Panc1 (cell line): ENCODE results near the gene LY9. TPM values are rescaled to one million over a fixed set of nuclear protein-coding genes. Genes with fewer than 3 reads are reported as not detected.

Experiments used
- ATAC-seq: fragments of 200-7000 bp; cut with Tn5 transposase; 2 replicates; pipeline ENCODE4 v1.9.1; 2020; ENCODE audit warnings: mild to moderate bottlenecking, moderate library complexity
- BruUV-seq: library from RNA; stranded (reverse); fragments of 400-500 nt; replicated peaks from 2 replicates; lab custom pipeline; 2021; lab: Mats Ljungman, UMichigan
- CTCF ChIA-PET: fragments of 300-600 bp; sonication (Branson Sonifier 250); formaldehyde crosslinking; loops from one replicate; lab custom pipeline; 2022; ENCODE audit warnings: antibody characterized with exemption; lab: Charles Lee
- POLR2A ChIA-PET: fragments of 300-600 bp; sonication (Branson Sonifier 250); formaldehyde crosslinking; loops from one replicate; lab custom pipeline; 2022; ENCODE audit warnings: antibody characterized with exemption; lab: Charles Lee
- DNase-seq: peaks from one replicate; pipeline ENCODE4 v3.0.0-alpha.2; 2010; ENCODE audit warnings: low read depth, low spot score
- H3K27ac ChIP-seq: 2 replicates; pipeline ENCODE4 v1.5.1; 2011; ENCODE audit warnings: mild to moderate bottlenecking, low read length, inconsistent platforms
- H3K27me3 ChIP-seq: fragments of 200-500 bp; sonication (Bioruptor generic); 2 replicates; pipeline ENCODE4 v1.6.0; 2014; ENCODE audit warnings: low read length, inconsistent platforms; ENCODE audit not compliant: control insufficient read depth, insufficient read depth
- H3K36me3 ChIP-seq: fragments of 200-500 bp; sonication (Bioruptor generic); 2 replicates; pipeline ENCODE4 v1.5.1; 2014; ENCODE audit warnings: inconsistent platforms, mild to moderate bottlenecking, low read length, moderate library complexity; ENCODE audit not compliant: control insufficient read depth, insufficient read depth
- H3K4me1 ChIP-seq: 2 replicates; pipeline ENCODE4 v1.5.1; 2011; ENCODE audit warnings: inconsistent platforms, mild to moderate bottlenecking, low read length, moderate library complexity; ENCODE audit not compliant: control insufficient read depth, insufficient read depth
- H3K4me3 ChIP-seq, 2 experiments: 2 replicates each; pipeline ENCODE4 v1.5.1; 2011 to 2012; ENCODE audit warnings: low read depth in 2 of 2, low read length in 2 of 2, mild to moderate bottlenecking in 2 of 2, inconsistent platforms in 1 of 2, moderate library complexity in 1 of 2
- H3K9me3 ChIP-seq: fragments of 200-500 bp; sonication (Bioruptor generic); 2 replicates; pipeline ENCODE4 v1.5.1; 2014; ENCODE audit warnings: low read depth, mild to moderate bottlenecking, inconsistent platforms, low read length, moderate library complexity; ENCODE audit not compliant: control insufficient read depth, insufficient read depth
- CTCF ChIP-seq: fragments of 450-650 bp; IDR thresholded peaks from 2 replicates; pipeline ENCODE4 v1.5.1; 2017; ENCODE audit warnings: mild to moderate bottlenecking
- POLR2AphosphoS5 ChIP-seq: IDR thresholded peaks from 2 replicates; pipeline ENCODE4 v1.6.1; 2012; ENCODE audit warnings: mild to moderate bottlenecking, low read depth, low read length, moderate library complexity
- REST ChIP-seq, 2 experiments: IDR thresholded peaks; 2 replicates each; pipeline ENCODE4 v1.6.1; 2011 to 2012; ENCODE audit warnings: low read depth in 2 of 2, control low read depth in 1 of 2, low read length in 1 of 2, mild to moderate bottlenecking in 1 of 2, moderate library complexity in 1 of 2; ENCODE audit not compliant: insufficient read depth in 1 of 2
- SIN3A ChIP-seq: IDR thresholded peaks from 2 replicates; pipeline ENCODE4 v1.6.1; 2012; ENCODE audit warnings: low read depth, mild to moderate bottlenecking, low read length, moderate library complexity, borderline replicate concordance; ENCODE audit not compliant: insufficient read depth
- TCF7L2 ChIP-seq: IDR thresholded peaks from 2 replicates; pipeline ENCODE4 v1.6.1; 2011; ENCODE audit warnings: mild to moderate bottlenecking, low read depth, low read length, inconsistent platforms
- in situ Hi-C: cut with HindIII; loops from 2 replicates; pipeline ENCODE4 v1.10.0; 2016; ENCODE audit warnings: low sequenced_read_pairs, low pct_unique_long_range_greater_than_20kb
- intact Hi-C: fragments of 100-400 bp; cut with micrococcal nuclease; formaldehyde crosslinking; loops from one replicate; pipeline ENCODE4 v1.10.0; 2022; ENCODE audit not compliant: unreplicated experiment
- total RNA-seq: library from RNA; stranded (reverse); gene quantifications from one replicate; pipeline ENCODE4 v1.2.1, GENCODE V29; 2021; ENCODE audit not compliant: unreplicated experiment

The LY9 gene
- total RNA-seq, 1 experiment from 2014 or later: 0.10 TPM

DNA sequence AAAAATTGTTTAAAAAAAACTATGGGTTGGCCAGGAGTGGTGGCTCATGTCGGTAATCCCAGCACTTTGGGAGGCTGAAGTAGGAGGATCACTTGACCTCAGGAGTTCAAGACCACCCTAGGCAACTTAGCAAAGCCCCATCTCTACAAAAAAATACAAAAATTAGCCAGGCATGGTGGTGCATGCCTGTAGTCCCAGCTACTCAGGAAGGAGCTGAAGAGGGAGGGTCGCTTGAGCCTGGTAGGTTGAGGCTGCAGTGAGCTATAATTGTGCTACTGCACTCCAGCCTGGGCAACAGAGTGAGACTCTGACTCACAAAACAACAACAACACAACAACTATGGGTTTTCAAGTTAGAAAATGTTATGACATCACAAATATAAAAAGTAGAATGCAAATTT lies 40.5 kb upstream of the LY9 start:
- Histone ChIP-seq H3K36me3 (no peaks in the 10 kb centered on the region), H3K4me3 (no peak overlapping the region), H3K27me3 (peaks cover 9% of the 10 kb centered on the region; the same call in 1 of the 2 replicates), H3K4me1 (no peaks in the 10 kb centered on the region), H3K27ac (no peak overlapping the region), H3K9me3 (no peaks in the 10 kb centered on the region)
- DNase-seq (no peak), ATAC-seq (no peak)
- intact Hi-C loops (no loop called here), in situ Hi-C loops (no loop called here)
- BruUV-seq: no TSS peak
- TF ChIP-seq REST (IDR thresholded peaks at IDR 0.05; ENCODE audit: insufficient read depth in 1 of 2, low read depth in 2 of 2, low read length in 1 of 2): no peak
- no peak for TF ChIP-seq POLR2AphosphoS5
- TF ChIP-seq TCF7L2: no peak
- no peak for TF ChIP-seq SIN3A
- TF ChIP-seq CTCF: no peak
- ChIA-PET CTCF (interaction anchor here (0.7 kb wide), 1 partner anchor 155 kb away, joined by 3 read pairs; no protein-coding TSS in a partner anchor), POLR2A (no interaction called here)

DNA sequence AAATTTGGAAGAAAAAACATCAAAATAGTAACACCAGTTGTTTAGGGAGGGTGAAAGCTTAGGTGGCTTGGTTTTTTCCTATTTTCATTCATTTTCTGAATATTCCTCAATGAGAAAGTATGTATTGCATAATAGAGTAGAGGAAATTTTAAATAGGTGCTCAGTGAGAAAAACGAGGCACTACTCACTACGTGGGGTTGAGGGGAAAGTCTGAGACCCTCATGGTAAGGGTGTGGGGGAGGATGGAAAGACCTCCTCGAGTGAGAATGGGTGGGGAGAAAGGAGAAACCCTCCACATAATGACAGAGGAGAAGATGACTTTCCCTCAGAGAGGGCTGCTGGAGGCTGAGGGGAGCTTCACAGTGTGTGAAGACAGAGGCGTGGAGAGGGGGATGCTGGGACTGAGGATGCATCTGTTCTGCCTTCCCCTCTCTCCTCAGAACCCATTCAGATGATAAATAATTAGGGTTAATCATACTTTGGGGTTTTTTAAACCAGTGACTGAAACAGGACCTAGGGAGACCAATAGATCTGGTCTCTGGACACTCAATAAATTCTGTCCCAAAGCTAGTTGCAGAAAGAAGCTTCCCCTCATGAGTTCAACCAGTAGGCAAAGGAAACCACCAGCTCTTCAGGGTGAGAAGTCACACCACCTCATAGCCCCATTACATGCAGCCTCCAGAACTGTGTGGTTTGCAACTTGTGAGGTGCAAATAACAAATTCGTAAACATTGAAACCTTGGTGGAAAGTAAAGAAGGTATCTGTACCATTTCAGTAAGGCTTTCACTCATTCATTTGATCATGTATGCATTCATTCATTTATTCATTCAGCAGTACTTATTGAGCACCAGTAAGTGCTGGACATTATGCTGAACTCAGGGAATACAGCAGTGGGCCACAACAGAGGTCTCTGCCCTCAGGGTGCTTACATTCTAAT lies 39.8 kb upstream of the LY9 start:
- BruUV-seq: no TSS peak
- DNase-seq: no peak
- Histone ChIP-seq H3K27ac (no peak overlapping the region), H3K36me3 (no peaks in the 10 kb centered on the region), H3K4me1 (no peaks in the 10 kb centered on the region), H3K9me3 (no peaks in the 10 kb centered on the region), H3K27me3 (peaks cover 8% of the 10 kb centered on the region; the same call in 1 of the 2 replicates), H3K4me3 (no peak overlapping the region)
- ATAC-seq: no peak
- in situ Hi-C loops: no loop called here
- CTCF ChIA-PET: interaction anchor here (0.7 kb wide), 1 partner anchor 154 kb away, joined by 3 read pairs; no protein-coding TSS in a partner anchor
- TF ChIP-seq TCF7L2 (no peak), CTCF (no peak), SIN3A (no peak), REST (IDR thresholded peaks at IDR 0.05; ENCODE audit: insufficient read depth in 1 of 2, low read depth in 2 of 2, low read length in 1 of 2) (no peak), POLR2AphosphoS5 (no peak)
- intact Hi-C loops: no loop called here
- POLR2A ChIA-PET: no interaction called here
